ENCODE data around the gene CSPG5. TPM values are rescaled to one million over a fixed set of nuclear protein-coding genes. Genes with fewer than 3 reads are reported as not detected.

Gene CSPG5
- total RNA-seq, 1 donor from 2014 or later = 0.66 TPM

GRCh38 chr3:47588053-47588452, 9.4 kb upstream of the CSPG5 start:
- no peak for DNase-seq (ENCODE audit: low read depth, low spot score)

- DNase-seq (ENCODE audit: low read depth, low spot score) = no peak
Observed at GRCh38 chr3:47586746-47587145, 8.1 kb upstream of the CSPG5 start.

- no peak for DNase-seq (ENCODE audit: low read depth, low spot score)
Observed at GRCh38 chr3:47583320-47584075, 4.8 kb upstream of the CSPG5 start.

GRCh38 chr3:47581835-47582234, 3.2 kb upstream of the CSPG5 start:
- DNase-seq (ENCODE audit: low read depth, low spot score) = no peak

GRCh38 chr3:47581422-47581821, 2.8 kb upstream of the CSPG5 start:
- DNase-seq (ENCODE audit: low read depth, low spot score) = no peak

- no peak for DNase-seq (ENCODE audit: low read depth, low spot score)
Observed at GRCh38 chr3:47580481-47580880, 1.8 kb upstream of the CSPG5 start.

- DNase-seq (ENCODE audit: low read depth, low spot score) = no peak
Observed at GRCh38 chr3:47579875-47580274, 1.2 kb upstream of the CSPG5 start.

GRCh38 chr3:47578119-47578632, 489 bp downstream of the CSPG5 start:
- no peak for DNase-seq (ENCODE audit: low read depth, low spot score)

GRCh38 chr3:47577583-47578118, 1.0 kb downstream of the CSPG5 start:
- DNase-seq (ENCODE audit: low read depth, low spot score) = no peak

GRCh38 chr3:47573190-47574172, 5.2 kb downstream of the CSPG5 start:
- no peak for DNase-seq (ENCODE audit: low read depth, low spot score)

- DNase-seq (ENCODE audit: low read depth, low spot score) = no peak
Observed at GRCh38 chr3:47571391-47572175, 7.1 kb downstream of the CSPG5 start.

GRCh38 chr3:47568901-47569300, 9.8 kb downstream of the CSPG5 start:
- DNase-seq (ENCODE audit: low read depth, low spot score) = no peak

- no peak for DNase-seq (ENCODE audit: low read depth, low spot score)
Observed at GRCh38 chr3:47567149-47567548, 11.5 kb downstream of the CSPG5 start.

- no peak for DNase-seq (ENCODE audit: low read depth, low spot score)
Observed at GRCh38 chr3:47566667-47567066, 12.0 kb downstream of the CSPG5 start.

GRCh38 chr3:47565734-47566550, 12.7 kb downstream of the CSPG5 start:
- no peak for DNase-seq (ENCODE audit: low read depth, low spot score)

- no peak for DNase-seq (ENCODE audit: low read depth, low spot score)
Observed at GRCh38 chr3:47556351-47556750, 22.3 kb downstream of the CSPG5 start.

- no peak for DNase-seq (ENCODE audit: low read depth, low spot score)
Observed at GRCh38 chr3:47554335-47554734, 24.3 kb downstream of the CSPG5 start.

- no peak for DNase-seq (ENCODE audit: low read depth, low spot score)
Observed at GRCh38 chr3:47553407-47553806, 25.3 kb downstream of the CSPG5 start.

GRCh38 chr3:47542471-47543173, 36.0 kb downstream of the CSPG5 start:
- no peak for DNase-seq (ENCODE audit: low read depth, low spot score)
